ENCODE data around the gene NR2F1-AS1.

The NR2F1-AS1 gene

GRCh38 chr5:93588352-93589151, 7.5 kb upstream of the NR2F1-AS1 start:
- Mint-ChIP-seq H3K4me1 (ENCODE audit: low read depth) (peaks cover 7% of the 10 kb centered on the region), H3K4me3 (peak overlapping the region; percentile 54), H3K9me3 (no peaks in the 10 kb centered on the region), H3K36me3 (ENCODE audit: low read depth) (peaks cover 4% of the 10 kb centered on the region), H3K27ac (peak overlapping the region; percentile 74), H3K27me3 (ENCODE audit: low read depth) (peaks cover 79% of the 10 kb centered on the region)
- DNase-seq (ENCODE audit: low spot score), result no peak

GRCh38 chr5:93587597-93588351, 6.8 kb upstream of the NR2F1-AS1 start:
- Mint-ChIP-seq H3K4me3 (no peak overlapping the region), H3K9me3 (no peaks in the 10 kb centered on the region), H3K4me1 (ENCODE audit: low read depth) (peaks cover 8% of the 10 kb centered on the region), H3K27ac (peak overlapping the region; percentile 26), H3K27me3 (ENCODE audit: low read depth) (peaks cover 71% of the 10 kb centered on the region), H3K36me3 (ENCODE audit: low read depth) (peaks cover 4% of the 10 kb centered on the region)
- no peak for DNase-seq (ENCODE audit: low spot score)

- Mint-ChIP-seq H3K27me3 (ENCODE audit: low read depth) (peaks cover 65% of the 10 kb centered on the region), H3K9me3 (no peaks in the 10 kb centered on the region), H3K4me1 (ENCODE audit: low read depth) (peaks cover 8% of the 10 kb centered on the region), H3K27ac (no peak overlapping the region), H3K36me3 (ENCODE audit: low read depth) (peaks cover 4% of the 10 kb centered on the region), H3K4me3 (no peak overlapping the region)
- no peak for DNase-seq (ENCODE audit: low spot score)
Observed at GRCh38 chr5:93586736-93587596, 5.9 kb upstream of the NR2F1-AS1 start.

- Mint-ChIP-seq H3K4me3 (peak overlapping the region; percentile 68), H3K4me1 (ENCODE audit: low read depth) (peaks cover 8% of the 10 kb centered on the region), H3K27ac (peak overlapping the region; percentile 72), H3K9me3 (no peaks in the 10 kb centered on the region), H3K27me3 (ENCODE audit: low read depth) (peaks cover 55% of the 10 kb centered on the region), H3K36me3 (ENCODE audit: low read depth) (peaks cover 4% of the 10 kb centered on the region)
- DNase-seq (ENCODE audit: low spot score), result no peak
Observed at GRCh38 chr5:93585767-93586385, 4.9 kb upstream of the NR2F1-AS1 start.

- Mint-ChIP-seq H3K4me3 (no peak overlapping the region), H3K4me1 (ENCODE audit: low read depth) (peaks cover 11% of the 10 kb centered on the region), H3K9me3 (no peaks in the 10 kb centered on the region), H3K27me3 (ENCODE audit: low read depth) (peaks cover 55% of the 10 kb centered on the region), H3K36me3 (ENCODE audit: low read depth) (peaks cover 4% of the 10 kb centered on the region), H3K27ac (no peak overlapping the region)
- DNase-seq (ENCODE audit: low spot score), result no peak
Observed at GRCh38 chr5:93585041-93585766, 4.2 kb upstream of the NR2F1-AS1 start.

DNA sequence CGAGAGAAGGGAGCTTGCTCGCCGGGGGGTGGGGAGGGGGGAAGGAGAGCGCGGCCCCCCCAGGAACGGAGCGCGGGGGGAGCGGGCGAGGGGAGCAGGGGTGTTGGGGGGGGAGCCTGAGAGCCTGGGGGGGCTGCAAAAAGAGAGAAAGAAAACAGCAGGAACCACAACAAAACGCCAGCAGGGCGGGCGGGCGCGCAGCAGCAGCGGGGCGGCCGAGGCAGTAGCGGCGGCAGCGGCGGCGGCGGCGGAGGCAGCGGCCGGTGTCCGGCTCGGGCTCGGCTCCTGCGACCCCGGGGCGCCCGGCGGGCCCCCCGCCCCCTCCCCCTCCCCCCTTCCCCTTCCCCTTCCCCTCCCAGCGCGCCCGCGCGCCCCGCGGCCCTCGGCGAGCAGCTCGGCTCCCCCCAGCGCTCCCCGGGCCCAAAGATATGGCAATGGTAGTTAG, 3.6 kb upstream of the NR2F1-AS1 start:
- Mint-ChIP-seq H3K36me3 (ENCODE audit: low read depth) (peaks cover 4% of the 10 kb centered on the region), H3K9me3 (no peaks in the 10 kb centered on the region), H3K4me3 (no peak overlapping the region), H3K4me1 (ENCODE audit: low read depth) (peaks cover 11% of the 10 kb centered on the region), H3K27me3 (ENCODE audit: low read depth) (peaks cover 54% of the 10 kb centered on the region), H3K27ac (no peak overlapping the region)
- DNase-seq (ENCODE audit: low spot score), result no peak

DNA sequence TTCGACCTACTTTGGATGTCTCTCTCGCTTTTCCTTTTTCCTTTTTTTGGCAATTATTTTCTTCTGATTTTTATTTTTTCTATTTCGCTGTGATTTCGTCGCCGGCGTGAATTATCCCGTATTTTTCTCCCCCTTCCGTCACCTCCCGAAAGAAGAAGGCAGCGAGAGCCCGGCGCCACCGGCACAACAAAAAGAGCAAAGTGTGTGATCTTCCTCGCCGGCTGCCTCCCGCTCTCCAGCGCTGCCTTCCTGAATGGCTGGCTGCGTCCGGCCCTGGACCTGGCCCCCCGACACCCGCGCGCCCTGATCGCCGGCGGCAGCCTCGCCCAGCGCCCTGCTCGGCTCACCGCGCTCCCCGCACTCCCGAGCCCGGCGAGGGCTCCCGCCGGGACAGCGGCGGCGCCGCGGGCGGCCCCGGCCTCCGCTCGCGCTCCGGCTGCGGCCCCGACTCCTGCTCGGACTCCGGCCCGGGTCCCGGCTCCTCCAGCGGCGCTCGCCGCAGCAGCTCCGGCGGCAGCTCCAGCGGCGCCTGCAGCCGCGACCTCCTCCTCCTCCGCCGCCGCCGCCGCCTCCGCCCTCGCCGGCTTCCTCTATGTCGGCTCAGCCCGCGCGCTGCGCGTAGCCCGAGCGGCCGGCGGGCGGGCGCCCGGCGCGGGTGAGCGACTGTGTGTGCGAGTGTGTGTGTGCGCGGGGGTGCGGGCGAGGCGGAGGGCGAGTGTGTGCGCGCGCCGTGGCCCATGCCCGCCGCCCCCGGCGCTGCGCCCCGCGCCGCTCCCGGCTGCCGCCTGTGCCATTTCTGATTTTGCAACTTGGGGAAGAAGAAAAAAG, 3.0 kb upstream of the NR2F1-AS1 start:
- peaks cover 48% of the 10 kb centered on the region for H3K27me3 Mint-ChIP-seq (ENCODE audit: low read depth)
- H3K27ac Mint-ChIP-seq, result no peak overlapping the region
- DNase-seq (ENCODE audit: low spot score), result no peak
- peaks cover 11% of the 10 kb centered on the region for H3K4me1 Mint-ChIP-seq (ENCODE audit: low read depth)
- H3K4me3 Mint-ChIP-seq, result peak overlapping the region; percentile 60
- no peaks in the 10 kb centered on the region for H3K9me3 Mint-ChIP-seq
- peaks cover 4% of the 10 kb centered on the region for H3K36me3 Mint-ChIP-seq (ENCODE audit: low read depth)

GRCh38 chr5:93583439-93583767, 2.4 kb upstream of the NR2F1-AS1 start:
- Mint-ChIP-seq H3K4me3 (peak overlapping the region; percentile 60), H3K27ac (no peak overlapping the region), H3K4me1 (ENCODE audit: low read depth) (peaks cover 9% of the 10 kb centered on the region), H3K27me3 (ENCODE audit: low read depth) (peaks cover 48% of the 10 kb centered on the region), H3K9me3 (no peaks in the 10 kb centered on the region), H3K36me3 (ENCODE audit: low read depth) (peaks cover 2% of the 10 kb centered on the region)
- no peak for DNase-seq (ENCODE audit: low spot score)

- H3K4me3 Mint-ChIP-seq, result peak within 1 kb of the TSS; percentile 60
- H3K27me3 Mint-ChIP-seq (ENCODE audit: low read depth), result peaks cover 50% of the 10 kb centered on the region
- no peaks in the 10 kb centered on the region for H3K9me3 Mint-ChIP-seq
- peaks cover 2% of the 10 kb centered on the region for H3K36me3 Mint-ChIP-seq (ENCODE audit: low read depth)
- H3K27ac Mint-ChIP-seq, result no peak within 1 kb of the TSS
- no peak for DNase-seq (ENCODE audit: low spot score)
- H3K4me1 Mint-ChIP-seq (ENCODE audit: low read depth), result peaks cover 10% of the 10 kb centered on the region
Observed at GRCh38 chr5:93582677-93583438, 1.8 kb upstream of the NR2F1-AS1 start, which contains the start of gene NR2F1. Gene NR2F1, plus strand, starts transcription at chr5:93583222. Its CDS starts 1,802 bp downstream, at chr5:93585024.

- no peak overlapping the region for H3K27ac Mint-ChIP-seq
- H3K9me3 Mint-ChIP-seq, result no peaks in the 10 kb centered on the region
- no peak for DNase-seq (ENCODE audit: low spot score)
- no peak overlapping the region for H3K4me3 Mint-ChIP-seq
- peaks cover 50% of the 10 kb centered on the region for H3K27me3 Mint-ChIP-seq (ENCODE audit: low read depth)
- peaks cover 2% of the 10 kb centered on the region for H3K36me3 Mint-ChIP-seq (ENCODE audit: low read depth)
- H3K4me1 Mint-ChIP-seq (ENCODE audit: low read depth), result peaks cover 10% of the 10 kb centered on the region
Observed at GRCh38 chr5:93582167-93582462, 1.1 kb upstream of the NR2F1-AS1 start.

GRCh38 chr5:93580063-93580926, 724 bp downstream of the NR2F1-AS1 start:
- peak overlapping the region; percentile 70 for H3K4me3 Mint-ChIP-seq
- no peaks in the 10 kb centered on the region for H3K36me3 Mint-ChIP-seq (ENCODE audit: low read depth)
- H3K27me3 Mint-ChIP-seq (ENCODE audit: low read depth), result peaks cover 49% of the 10 kb centered on the region
- peak overlapping the region; percentile 76 for H3K27ac Mint-ChIP-seq
- no peak for DNase-seq (ENCODE audit: low spot score)
- H3K4me1 Mint-ChIP-seq (ENCODE audit: low read depth), result peaks cover 8% of the 10 kb centered on the region
- H3K9me3 Mint-ChIP-seq, result no peaks in the 10 kb centered on the region

All from T-helper 2 cell treated with Interferon-gamma antibody and Interleukin-4, amounts not matched to agents 5 μg/mL and 100 μg/mL, for 36 hours (primary cell).